ENCODE results near the gene NCAM1. TPM values are rescaled to one million over a fixed set of nuclear protein-coding genes. Genes with fewer than 3 reads are reported as not detected.

Gene NCAM1
- total RNA-seq, 3 donors from 2014 or later, result 3.6 to 17.9 (median 6.1) TPM

DNA sequence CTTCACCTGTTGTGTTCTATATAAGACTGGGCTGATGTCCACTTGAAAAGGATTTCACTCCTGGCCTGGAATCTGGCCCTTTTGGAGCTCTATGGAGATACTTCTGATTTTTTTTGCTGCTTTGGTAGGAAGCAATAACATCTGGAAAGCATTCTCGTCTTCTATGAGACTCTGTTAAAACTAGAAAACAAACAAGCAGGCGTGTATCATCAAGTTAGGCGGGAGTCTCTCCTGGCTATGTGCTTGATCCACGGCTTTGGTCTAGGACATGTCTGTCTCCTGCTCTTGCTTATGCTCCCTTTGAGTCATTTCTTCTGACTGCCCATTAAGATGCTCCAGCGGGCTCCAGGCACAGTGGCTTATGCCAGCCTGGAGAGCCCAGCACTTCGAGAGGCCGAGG, 231.8 kb downstream of the NCAM1 start:
- no peak for TF ChIP-seq POLR2AphosphoS5 (IDR thresholded peaks at IDR 0.05)
- no peaks in the 10 kb centered on the region for H3K4me1 ChIP-seq
- peak overlapping the region in 1 of 2 donors; percentile 45 for H3K27ac ChIP-seq
- intact Hi-C loops (cut with DNase I; ENCODE audit: low total_unique reads), result no loop called here
- H3K4me3 ChIP-seq, result no peak overlapping the region
- no peaks in the 10 kb centered on the region for H3K9me3 ChIP-seq
- no peak for DNase-seq (ENCODE audit: low spot score in 2 of 2)
- H3K36me3 ChIP-seq, result no peaks in the 10 kb centered on the region
- H3K27me3 ChIP-seq, result no peaks in the 10 kb centered on the region

DNA sequence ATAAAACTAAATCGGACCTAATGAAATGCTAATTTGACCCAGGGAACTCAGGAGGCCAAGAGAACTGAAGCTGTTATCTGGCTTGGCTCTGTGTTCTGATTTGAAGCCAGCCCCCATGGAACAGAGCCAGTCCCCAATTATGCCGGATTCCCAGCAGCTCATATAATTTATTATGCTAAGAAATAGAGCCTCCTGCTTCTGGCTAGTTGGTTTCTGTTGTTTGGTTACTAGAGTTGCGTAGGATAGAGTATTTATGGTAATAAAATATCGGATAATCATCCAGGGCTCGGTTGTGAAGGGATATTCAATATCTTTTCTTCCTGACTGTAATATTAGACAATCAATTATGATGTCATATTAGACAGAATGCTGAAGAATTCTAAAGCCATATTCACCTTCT, 232.7 kb downstream of the NCAM1 start:
- no peak overlapping the region for H3K4me3 ChIP-seq
- intact Hi-C loops (cut with DNase I; ENCODE audit: low total_unique reads), result no loop called here
- H3K36me3 ChIP-seq, result no peaks in the 10 kb centered on the region
- peak overlapping the region in 1 of 2 donors; percentile 17 for H3K27ac ChIP-seq
- no peak for TF ChIP-seq POLR2AphosphoS5 (IDR thresholded peaks at IDR 0.05)
- TF ChIP-seq, protein P1, sequence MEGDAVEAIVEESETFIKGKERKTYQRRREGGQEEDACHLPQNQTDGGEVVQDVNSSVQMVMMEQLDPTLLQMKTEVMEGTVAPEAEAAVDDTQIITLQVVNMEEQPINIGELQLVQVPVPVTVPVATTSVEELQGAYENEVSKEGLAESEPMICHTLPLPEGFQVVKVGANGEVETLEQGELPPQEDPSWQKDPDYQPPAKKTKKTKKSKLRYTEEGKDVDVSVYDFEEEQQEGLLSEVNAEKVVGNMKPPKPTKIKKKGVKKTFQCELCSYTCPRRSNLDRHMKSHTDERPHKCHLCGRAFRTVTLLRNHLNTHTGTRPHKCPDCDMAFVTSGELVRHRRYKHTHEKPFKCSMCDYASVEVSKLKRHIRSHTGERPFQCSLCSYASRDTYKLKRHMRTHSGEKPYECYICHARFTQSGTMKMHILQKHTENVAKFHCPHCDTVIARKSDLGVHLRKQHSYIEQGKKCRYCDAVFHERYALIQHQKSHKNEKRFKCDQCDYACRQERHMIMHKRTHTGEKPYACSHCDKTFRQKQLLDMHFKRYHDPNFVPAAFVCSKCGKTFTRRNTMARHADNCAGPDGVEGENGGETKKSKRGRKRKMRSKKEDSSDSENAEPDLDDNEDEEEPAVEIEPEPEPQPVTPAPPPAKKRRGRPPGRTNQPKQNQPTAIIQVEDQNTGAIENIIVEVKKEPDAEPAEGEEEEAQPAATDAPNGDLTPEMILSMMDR (IDR thresholded peaks at IDR 0.05), result no peak
- TF ChIP-seq POLR2A (IDR thresholded peaks at IDR 0.05), result no peak
- no peaks in the 10 kb centered on the region for H3K4me1 ChIP-seq
- no peak for DNase-seq (ENCODE audit: low spot score in 2 of 2)
- H3K27me3 ChIP-seq, result no peaks in the 10 kb centered on the region
- H3K9me3 ChIP-seq, result no peaks in the 10 kb centered on the region

DNA sequence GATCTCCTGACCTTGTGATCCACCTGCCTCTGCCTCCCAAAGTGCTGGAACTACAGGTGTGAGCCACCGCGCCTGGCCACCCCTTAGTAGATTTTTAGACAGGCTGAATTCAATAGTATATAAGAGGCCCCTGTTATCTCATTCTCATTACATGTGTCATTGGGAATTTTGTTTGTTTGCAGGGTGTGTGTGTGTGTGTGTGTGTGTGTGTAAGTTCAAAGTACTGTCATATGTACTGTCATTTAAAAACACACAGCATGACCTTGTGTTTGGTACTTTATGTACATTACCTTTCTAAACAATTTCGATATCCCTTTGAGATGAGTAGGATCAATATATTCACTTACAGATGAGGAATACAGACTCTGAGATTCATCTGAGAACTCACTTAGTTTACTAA, 234.5 kb downstream of the NCAM1 start:
- TF ChIP-seq POLR2AphosphoS5 (IDR thresholded peaks at IDR 0.05), result no peak
- no peak for TF ChIP-seq POLR2A (IDR thresholded peaks at IDR 0.05)
- TF ChIP-seq, protein P1 (IDR thresholded peaks at IDR 0.05), result no peak
- Histone ChIP-seq H3K9me3 (no peaks in the 10 kb centered on the region), H3K27ac (no peak overlapping the region), H3K36me3 (no peaks in the 10 kb centered on the region), H3K4me3 (no peak overlapping the region), H3K4me1 (no peaks in the 10 kb centered on the region), H3K27me3 (no peaks in the 10 kb centered on the region)
- DNase-seq (ENCODE audit: low spot score in 2 of 2), result no peak
- intact Hi-C loops (cut with DNase I; ENCODE audit: low total_unique reads), result no loop called here

DNA sequence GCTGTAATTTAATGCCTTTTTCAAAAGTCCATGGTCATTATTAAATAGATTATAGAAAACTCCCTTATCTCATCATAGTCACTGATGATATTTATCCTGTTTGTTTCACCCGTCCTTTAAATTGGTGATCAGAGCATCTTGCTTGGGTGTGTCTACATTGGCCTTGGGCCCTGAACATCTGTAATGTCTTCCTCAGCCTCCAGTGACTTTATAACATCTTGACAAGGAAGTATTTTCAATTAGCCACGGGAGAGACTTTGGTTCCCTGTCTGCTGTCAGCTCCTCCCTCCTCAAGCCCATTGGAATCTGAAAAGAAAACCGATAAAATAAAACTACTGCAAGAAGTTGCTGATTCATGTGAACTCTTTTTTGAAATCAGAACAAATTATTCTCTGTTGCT, 236.2 kb downstream of the NCAM1 start:
- intact Hi-C loops (cut with DNase I; ENCODE audit: low total_unique reads), result no loop called here
- H3K9me3 ChIP-seq, result no peaks in the 10 kb centered on the region
- TF ChIP-seq POLR2AphosphoS5 (IDR thresholded peaks at IDR 0.05) (no peak), POLR2A (IDR thresholded peaks at IDR 0.05) (no peak)
- TF ChIP-seq, protein P1 (IDR thresholded peaks at IDR 0.05), result no peak
- no peaks in the 10 kb centered on the region for H3K27me3 ChIP-seq
- DNase-seq (ENCODE audit: low spot score in 2 of 2), result no peak
- no peak overlapping the region for H3K27ac ChIP-seq
- H3K4me1 ChIP-seq, result no peaks in the 10 kb centered on the region
- no peak overlapping the region for H3K4me3 ChIP-seq
- H3K36me3 ChIP-seq, result no peaks in the 10 kb centered on the region

DNA sequence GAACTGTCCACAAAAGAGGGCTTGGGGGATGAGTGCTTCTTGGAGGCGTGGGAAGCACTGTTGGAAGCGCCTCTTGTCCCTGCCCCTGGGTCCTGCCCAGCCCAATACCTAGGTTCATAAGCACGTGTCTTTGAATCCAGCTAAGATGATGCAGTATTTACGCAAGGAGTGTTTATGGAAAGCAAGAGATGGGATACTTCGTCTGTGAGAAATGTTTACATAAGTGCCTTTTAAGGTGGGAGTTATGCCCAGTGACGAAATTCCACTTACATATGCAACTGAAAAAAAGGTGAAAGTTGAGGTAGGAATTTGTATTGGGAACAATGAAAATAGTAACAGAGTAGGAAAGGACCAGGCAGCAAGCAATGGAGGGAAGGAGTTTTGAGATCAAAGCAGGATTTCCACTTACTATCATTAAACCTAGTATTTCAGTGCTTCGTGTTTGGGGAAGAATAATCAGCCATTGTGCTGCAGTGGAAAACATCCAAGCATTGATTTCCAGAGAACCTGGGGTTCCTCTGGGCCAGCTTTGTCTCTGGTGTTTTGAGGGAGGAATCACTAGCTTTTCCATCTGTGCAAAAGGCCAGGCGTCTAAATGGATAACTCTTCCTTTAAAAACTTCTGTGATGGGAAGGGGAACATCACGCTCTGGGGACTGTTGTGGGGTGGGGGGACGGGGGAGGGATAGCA, 237.9 kb downstream of the NCAM1 start:
- Histone ChIP-seq H3K9me3 (no peaks in the 10 kb centered on the region), H3K4me3 (no peak overlapping the region), H3K4me1 (no peaks in the 10 kb centered on the region), H3K36me3 (no peaks in the 10 kb centered on the region), H3K27me3 (no peaks in the 10 kb centered on the region), H3K27ac (no peak overlapping the region)
- TF ChIP-seq POLR2AphosphoS5 (IDR thresholded peaks at IDR 0.05), result no peak
- DNase-seq (ENCODE audit: low spot score in 2 of 2), result no peak
- intact Hi-C loops (cut with DNase I; ENCODE audit: low total_unique reads), result no loop called here

DNA sequence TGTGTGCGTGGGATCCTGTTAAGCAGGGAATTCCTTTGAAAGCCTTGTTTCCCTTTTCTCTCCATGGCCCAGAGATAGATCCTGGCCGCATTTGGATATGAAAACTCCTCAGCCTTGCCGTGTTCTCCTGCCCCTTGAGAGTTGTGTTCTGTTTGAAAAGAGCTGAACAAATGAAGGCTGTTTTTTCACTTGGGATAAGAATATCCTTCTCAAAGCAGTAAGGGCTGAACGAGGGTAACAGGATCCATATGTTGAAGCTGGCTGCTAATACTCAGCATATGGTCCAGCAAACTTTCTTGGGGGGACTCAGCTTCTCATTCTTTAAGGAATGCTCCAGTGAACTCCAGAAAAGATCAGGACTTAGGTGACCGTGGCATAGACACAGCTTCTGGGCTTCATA, 238.6 kb downstream of the NCAM1 start:
- no peaks in the 10 kb centered on the region for H3K4me1 ChIP-seq
- H3K27me3 ChIP-seq, result no peaks in the 10 kb centered on the region
- no peak for DNase-seq (ENCODE audit: low spot score in 2 of 2)
- no peaks in the 10 kb centered on the region for H3K36me3 ChIP-seq
- H3K4me3 ChIP-seq, result no peak overlapping the region
- no peaks in the 10 kb centered on the region for H3K9me3 ChIP-seq
- H3K27ac ChIP-seq, result peak overlapping the region in 1 of 2 donors; percentile 3
- TF ChIP-seq POLR2A (IDR thresholded peaks at IDR 0.05), result no peak
- TF ChIP-seq, protein P1 (IDR thresholded peaks at IDR 0.05), result no peak
- intact Hi-C loops (cut with DNase I; ENCODE audit: low total_unique reads), result no loop called here
